ENCODE measurements around the gene TLL1.

Gene TLL1

GRCh38 chr4:165872461-165873297 lies at the start of gene TLL1:
Gene TLL1, plus strand, starts transcription at chr4:165873237. Its CDS starts 668 bp downstream, at chr4:165873905.
- no peak for DNase-seq

- DNase-seq, result no peak
These were observed 46.9 kb upstream of the TLL1 start for GRCh38 chr4:165826166-165826565.

- no peak for DNase-seq
These were observed 46.0 kb upstream of the TLL1 start for GRCh38 chr4:165827018-165827417.

GRCh38 chr4:165828928-165829327 lies 44.1 kb upstream of the TLL1 start:
- no peak for DNase-seq

- no peak for DNase-seq
These were observed 38.9 kb upstream of the TLL1 start for GRCh38 chr4:165834116-165834515.

- DNase-seq, result no peak
These were observed 34.5 kb upstream of the TLL1 start for GRCh38 chr4:165838575-165838974.

GRCh38 chr4:165839615-165840333 lies 33.3 kb upstream of the TLL1 start:
- no peak for DNase-seq

GRCh38 chr4:165842684-165843083 lies 30.4 kb upstream of the TLL1 start:
- no peak for DNase-seq

- no peak for DNase-seq
These were observed 28.9 kb upstream of the TLL1 start for GRCh38 chr4:165844161-165844560.

- no peak for DNase-seq
These were observed 21.8 kb upstream of the TLL1 start for GRCh38 chr4:165851256-165851655.

GRCh38 chr4:165855191-165855590 lies 17.8 kb upstream of the TLL1 start:
- DNase-seq, result no peak

- DNase-seq, result no peak
These were observed 11.7 kb upstream of the TLL1 start for GRCh38 chr4:165861363-165861762.

GRCh38 chr4:165864271-165864670 lies 8.8 kb upstream of the TLL1 start:
- no peak for DNase-seq

- no peak for DNase-seq
These were observed 6.9 kb upstream of the TLL1 start for GRCh38 chr4:165866019-165866650.

- no peak for DNase-seq
These were observed 5.1 kb upstream of the TLL1 start for GRCh38 chr4:165867961-165868360.

GRCh38 chr4:165873298-165874071 lies 448 bp downstream of the TLL1 start:
- DNase-seq, result no peak

- DNase-seq, result no peak
These were observed 1.2 kb downstream of the TLL1 start for GRCh38 chr4:165874072-165874790.

- DNase-seq, result no peak
These were observed 1.8 kb downstream of the TLL1 start for GRCh38 chr4:165874791-165875371.

- no peak for DNase-seq
These were observed 2.4 kb downstream of the TLL1 start for GRCh38 chr4:165875446-165875845.

- DNase-seq, result no peak
These were observed 4.2 kb downstream of the TLL1 start for GRCh38 chr4:165877286-165877685.

- no peak for DNase-seq
These were observed 6.6 kb downstream of the TLL1 start for GRCh38 chr4:165879641-165880040.

GRCh38 chr4:165894159-165894558 lies 21.1 kb downstream of the TLL1 start:
- no peak for DNase-seq
